HG02970 (cell line): ENCODE data around the gene AP1M2.
"Not testable (repeated sequence)": the region's sequence is repeated elsewhere in the genome, so short reads cannot be mapped to it uniquely, and the experiment has no call there.

Experiments used
- ATAC-seq: cut with Tn5 transposase; IDR thresholded peaks from one replicate; pipeline ENCODE4 v1.9.1; 2021; ENCODE audit warnings: mild to moderate bottlenecking, moderate library complexity, moderate number of reproducible peaks; ENCODE audit not compliant: unreplicated experiment, low FRiP score

The AP1M2 gene

GRCh38 chr19:10543420-10544241 lies 43.5 kb downstream of the AP1M2 start, which contains the start of gene ATG4D:
Gene ATG4D (plus strand): TSS chr19:10543904. CDS start chr19:10544091, 187 bp downstream.
- ATAC-seq: peak; percentile 66

DNA sequence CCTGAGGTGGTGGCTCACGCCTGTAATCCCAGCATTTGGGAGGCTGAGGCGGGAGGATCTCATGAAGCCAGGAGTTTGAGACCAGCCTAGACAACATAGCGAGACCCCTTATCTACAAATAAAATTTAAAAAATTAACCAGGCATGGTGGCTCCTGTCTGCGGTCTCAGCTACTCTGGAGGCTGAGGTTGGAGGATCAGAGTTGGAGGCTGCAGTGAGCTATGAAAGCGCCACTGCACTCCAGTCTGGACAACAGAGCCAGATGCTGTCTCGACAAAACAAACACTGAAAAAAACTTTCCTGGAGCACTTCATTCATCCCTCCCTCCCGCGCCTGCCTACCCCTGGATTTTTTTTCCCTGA lies 44.1 kb downstream of the AP1M2 start:
- no peak for ATAC-seq

GRCh38 chr19:10539016-10539415 lies 48.1 kb downstream of the AP1M2 start:
- not testable (repeated sequence) for ATAC-seq

- ATAC-seq: no peak
Observed at GRCh38 chr19:10538204-10538983, 48.7 kb downstream of the AP1M2 start.

- ATAC-seq: no peak
Observed at GRCh38 chr19:10537668-10538067, 49.4 kb downstream of the AP1M2 start.

GRCh38 chr19:10535613-10536012 lies 51.5 kb downstream of the AP1M2 start:
- ATAC-seq: no peak

GRCh38 chr19:10533646-10534386 lies 53.3 kb downstream of the AP1M2 start:
- ATAC-seq: no peak

DNA sequence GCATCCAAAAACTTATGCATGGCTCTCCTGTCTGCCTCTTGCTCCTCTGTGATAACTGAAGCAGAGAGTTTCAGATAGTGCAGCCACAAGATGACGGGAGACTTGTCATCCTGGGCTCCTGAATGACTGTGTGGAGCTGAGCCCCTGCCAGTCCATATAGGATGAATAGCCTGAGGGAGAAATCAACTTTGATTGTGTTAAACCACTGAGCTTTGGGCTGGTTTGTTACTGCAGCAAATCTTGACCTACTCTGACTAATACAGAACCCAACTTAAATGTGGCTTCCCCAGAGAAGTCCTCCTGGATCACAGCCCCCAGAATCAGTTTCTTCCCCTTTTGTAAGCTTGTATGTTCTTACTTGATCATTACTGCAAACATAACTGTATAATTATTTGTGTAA lies 54.7 kb downstream of the AP1M2 start:
- no peak for ATAC-seq

- ATAC-seq: not testable (repeated sequence)
Observed at GRCh38 chr19:10526887-10527286, 60.2 kb downstream of the AP1M2 start.

GRCh38 chr19:10525636-10526035 lies 61.5 kb downstream of the AP1M2 start:
- ATAC-seq: no peak

DNA sequence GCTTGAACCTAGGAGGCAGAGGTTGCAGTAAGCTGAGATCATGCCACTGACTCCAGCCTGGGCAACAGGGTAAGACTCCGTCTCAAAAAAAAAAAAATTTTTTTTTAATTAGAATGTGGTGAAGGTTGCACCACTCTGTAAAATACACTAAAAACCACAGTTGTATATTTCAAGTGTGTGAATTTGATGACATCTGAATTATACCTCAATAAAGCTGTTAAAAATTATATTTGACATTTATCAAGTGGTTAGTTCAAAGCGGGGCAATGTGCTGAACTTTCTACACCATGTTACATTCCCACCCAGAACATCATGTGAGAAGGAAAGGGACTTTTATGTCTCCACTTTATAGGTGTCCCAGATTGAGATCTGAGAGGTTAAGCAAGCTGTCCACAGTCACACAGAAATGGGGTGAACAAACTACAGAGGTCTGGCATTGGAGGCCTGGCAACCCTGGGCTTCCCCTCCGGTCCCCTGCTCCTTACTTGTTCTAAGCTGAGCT lies 63.9 kb downstream of the AP1M2 start:
- ATAC-seq: no peak
